ENCODE measurements around the gene COPG2.

DNA sequence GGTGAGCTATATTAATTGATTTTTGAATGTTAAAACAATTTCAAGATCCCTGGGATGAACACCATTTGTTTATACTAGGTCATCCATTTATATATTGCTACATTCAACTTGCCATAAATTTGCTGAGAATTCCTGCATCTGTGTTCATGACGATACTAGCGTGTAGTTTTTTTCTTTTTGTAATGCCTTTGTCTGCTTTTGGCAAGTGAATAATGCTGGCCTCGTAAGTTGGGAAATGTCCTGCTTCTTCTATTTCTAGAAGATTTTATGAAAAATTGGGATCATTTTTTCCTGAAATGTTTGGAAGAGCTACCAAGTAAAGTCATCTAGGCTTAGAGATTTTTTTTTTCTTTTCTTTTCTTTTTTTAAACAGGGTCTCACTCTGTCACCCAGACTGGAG, 189.6 kb downstream of the COPG2 start:
- TF ChIP-seq, protein P1, sequence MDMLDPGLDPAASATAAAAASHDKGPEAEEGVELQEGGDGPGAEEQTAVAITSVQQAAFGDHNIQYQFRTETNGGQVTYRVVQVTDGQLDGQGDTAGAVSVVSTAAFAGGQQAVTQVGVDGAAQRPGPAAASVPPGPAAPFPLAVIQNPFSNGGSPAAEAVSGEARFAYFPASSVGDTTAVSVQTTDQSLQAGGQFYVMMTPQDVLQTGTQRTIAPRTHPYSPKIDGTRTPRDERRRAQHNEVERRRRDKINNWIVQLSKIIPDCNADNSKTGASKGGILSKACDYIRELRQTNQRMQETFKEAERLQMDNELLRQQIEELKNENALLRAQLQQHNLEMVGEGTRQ (CRISPR knock-in tag; IDR thresholded peaks at IDR 0.05), result no peak
- TF ChIP-seq ELF4 (CRISPR knock-in tag; IDR thresholded peaks at IDR 0.05; ENCODE audit: low read depth) (no peak), SMAD3 (CRISPR knock-in tag; IDR thresholded peaks at IDR 0.05; ENCODE audit: borderline replicate concordance) (no peak), ZNF121 (CRISPR knock-in tag; IDR thresholded peaks at IDR 0.05) (no peak)
- TF ChIP-seq, protein P2, sequence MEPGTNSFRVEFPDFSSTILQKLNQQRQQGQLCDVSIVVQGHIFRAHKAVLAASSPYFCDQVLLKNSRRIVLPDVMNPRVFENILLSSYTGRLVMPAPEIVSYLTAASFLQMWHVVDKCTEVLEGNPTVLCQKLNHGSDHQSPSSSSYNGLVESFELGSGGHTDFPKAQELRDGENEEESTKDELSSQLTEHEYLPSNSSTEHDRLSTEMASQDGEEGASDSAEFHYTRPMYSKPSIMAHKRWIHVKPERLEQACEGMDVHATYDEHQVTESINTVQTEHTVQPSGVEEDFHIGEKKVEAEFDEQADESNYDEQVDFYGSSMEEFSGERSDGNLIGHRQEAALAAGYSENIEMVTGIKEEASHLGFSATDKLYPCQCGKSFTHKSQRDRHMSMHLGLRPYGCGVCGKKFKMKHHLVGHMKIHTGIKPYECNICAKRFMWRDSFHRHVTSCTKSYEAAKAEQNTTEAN (CRISPR knock-in tag; IDR thresholded peaks at IDR 0.05), result no peak
- TF ChIP-seq, protein P3, sequence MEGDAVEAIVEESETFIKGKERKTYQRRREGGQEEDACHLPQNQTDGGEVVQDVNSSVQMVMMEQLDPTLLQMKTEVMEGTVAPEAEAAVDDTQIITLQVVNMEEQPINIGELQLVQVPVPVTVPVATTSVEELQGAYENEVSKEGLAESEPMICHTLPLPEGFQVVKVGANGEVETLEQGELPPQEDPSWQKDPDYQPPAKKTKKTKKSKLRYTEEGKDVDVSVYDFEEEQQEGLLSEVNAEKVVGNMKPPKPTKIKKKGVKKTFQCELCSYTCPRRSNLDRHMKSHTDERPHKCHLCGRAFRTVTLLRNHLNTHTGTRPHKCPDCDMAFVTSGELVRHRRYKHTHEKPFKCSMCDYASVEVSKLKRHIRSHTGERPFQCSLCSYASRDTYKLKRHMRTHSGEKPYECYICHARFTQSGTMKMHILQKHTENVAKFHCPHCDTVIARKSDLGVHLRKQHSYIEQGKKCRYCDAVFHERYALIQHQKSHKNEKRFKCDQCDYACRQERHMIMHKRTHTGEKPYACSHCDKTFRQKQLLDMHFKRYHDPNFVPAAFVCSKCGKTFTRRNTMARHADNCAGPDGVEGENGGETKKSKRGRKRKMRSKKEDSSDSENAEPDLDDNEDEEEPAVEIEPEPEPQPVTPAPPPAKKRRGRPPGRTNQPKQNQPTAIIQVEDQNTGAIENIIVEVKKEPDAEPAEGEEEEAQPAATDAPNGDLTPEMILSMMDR (IDR thresholded peaks at IDR 0.05), result no peak
- TF ChIP-seq, protein P4, sequence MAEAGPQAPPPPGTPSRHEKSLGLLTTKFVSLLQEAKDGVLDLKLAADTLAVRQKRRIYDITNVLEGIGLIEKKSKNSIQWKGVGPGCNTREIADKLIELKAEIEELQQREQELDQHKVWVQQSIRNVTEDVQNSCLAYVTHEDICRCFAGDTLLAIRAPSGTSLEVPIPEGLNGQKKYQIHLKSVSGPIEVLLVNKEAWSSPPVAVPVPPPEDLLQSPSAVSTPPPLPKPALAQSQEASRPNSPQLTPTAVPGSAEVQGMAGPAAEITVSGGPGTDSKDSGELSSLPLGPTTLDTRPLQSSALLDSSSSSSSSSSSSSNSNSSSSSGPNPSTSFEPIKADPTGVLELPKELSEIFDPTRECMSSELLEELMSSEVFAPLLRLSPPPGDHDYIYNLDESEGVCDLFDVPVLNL (CRISPR knock-in tag; IDR thresholded peaks at IDR 0.05; ENCODE audit: borderline replicate concordance, low read depth), result no peak
- TF ChIP-seq, protein P5, sequence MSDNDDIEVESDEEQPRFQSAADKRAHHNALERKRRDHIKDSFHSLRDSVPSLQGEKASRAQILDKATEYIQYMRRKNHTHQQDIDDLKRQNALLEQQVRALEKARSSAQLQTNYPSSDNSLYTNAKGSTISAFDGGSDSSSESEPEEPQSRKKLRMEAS (CRISPR knock-in tag; IDR thresholded peaks at IDR 0.05), result no peak
- TF ChIP-seq, protein P6, sequence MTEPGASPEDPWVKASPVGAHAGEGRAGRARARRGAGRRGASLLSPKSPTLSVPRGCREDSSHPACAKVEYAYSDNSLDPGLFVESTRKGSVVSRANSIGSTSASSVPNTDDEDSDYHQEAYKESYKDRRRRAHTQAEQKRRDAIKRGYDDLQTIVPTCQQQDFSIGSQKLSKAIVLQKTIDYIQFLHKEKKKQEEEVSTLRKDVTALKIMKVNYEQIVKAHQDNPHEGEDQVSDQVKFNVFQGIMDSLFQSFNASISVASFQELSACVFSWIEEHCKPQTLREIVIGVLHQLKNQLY (CRISPR knock-in tag; IDR thresholded peaks at IDR 0.05), result no peak
- TF ChIP-seq, protein P7, sequence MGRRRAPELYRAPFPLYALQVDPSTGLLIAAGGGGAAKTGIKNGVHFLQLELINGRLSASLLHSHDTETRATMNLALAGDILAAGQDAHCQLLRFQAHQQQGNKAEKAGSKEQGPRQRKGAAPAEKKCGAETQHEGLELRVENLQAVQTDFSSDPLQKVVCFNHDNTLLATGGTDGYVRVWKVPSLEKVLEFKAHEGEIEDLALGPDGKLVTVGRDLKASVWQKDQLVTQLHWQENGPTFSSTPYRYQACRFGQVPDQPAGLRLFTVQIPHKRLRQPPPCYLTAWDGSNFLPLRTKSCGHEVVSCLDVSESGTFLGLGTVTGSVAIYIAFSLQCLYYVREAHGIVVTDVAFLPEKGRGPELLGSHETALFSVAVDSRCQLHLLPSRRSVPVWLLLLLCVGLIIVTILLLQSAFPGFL (CRISPR knock-in tag; IDR thresholded peaks at IDR 0.05; ENCODE audit: borderline replicate concordance), result no peak
- TF ChIP-seq, protein P8, sequence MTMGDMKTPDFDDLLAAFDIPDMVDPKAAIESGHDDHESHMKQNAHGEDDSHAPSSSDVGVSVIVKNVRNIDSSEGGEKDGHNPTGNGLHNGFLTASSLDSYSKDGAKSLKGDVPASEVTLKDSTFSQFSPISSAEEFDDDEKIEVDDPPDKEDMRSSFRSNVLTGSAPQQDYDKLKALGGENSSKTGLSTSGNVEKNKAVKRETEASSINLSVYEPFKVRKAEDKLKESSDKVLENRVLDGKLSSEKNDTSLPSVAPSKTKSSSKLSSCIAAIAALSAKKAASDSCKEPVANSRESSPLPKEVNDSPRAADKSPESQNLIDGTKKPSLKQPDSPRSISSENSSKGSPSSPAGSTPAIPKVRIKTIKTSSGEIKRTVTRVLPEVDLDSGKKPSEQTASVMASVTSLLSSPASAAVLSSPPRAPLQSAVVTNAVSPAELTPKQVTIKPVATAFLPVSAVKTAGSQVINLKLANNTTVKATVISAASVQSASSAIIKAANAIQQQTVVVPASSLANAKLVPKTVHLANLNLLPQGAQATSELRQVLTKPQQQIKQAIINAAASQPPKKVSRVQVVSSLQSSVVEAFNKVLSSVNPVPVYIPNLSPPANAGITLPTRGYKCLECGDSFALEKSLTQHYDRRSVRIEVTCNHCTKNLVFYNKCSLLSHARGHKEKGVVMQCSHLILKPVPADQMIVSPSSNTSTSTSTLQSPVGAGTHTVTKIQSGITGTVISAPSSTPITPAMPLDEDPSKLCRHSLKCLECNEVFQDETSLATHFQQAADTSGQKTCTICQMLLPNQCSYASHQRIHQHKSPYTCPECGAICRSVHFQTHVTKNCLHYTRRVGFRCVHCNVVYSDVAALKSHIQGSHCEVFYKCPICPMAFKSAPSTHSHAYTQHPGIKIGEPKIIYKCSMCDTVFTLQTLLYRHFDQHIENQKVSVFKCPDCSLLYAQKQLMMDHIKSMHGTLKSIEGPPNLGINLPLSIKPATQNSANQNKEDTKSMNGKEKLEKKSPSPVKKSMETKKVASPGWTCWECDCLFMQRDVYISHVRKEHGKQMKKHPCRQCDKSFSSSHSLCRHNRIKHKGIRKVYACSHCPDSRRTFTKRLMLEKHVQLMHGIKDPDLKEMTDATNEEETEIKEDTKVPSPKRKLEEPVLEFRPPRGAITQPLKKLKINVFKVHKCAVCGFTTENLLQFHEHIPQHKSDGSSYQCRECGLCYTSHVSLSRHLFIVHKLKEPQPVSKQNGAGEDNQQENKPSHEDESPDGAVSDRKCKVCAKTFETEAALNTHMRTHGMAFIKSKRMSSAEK (CRISPR knock-in tag; IDR thresholded peaks at IDR 0.05; ENCODE audit: borderline replicate concordance), result no peak
